Choroid plexus epithelial cell (primary cell): ENCODE results near the gene DMBT1.

Experiments
- DNase-seq: peaks from one replicate; pipeline ENCODE4 v3.0.0-alpha.2; 2010; ENCODE audit warnings: low read depth
- H3K4me3 ChIP-seq: 2 replicates; pipeline ENCODE4 v1.5.1; 2011; ENCODE audit warnings: low read depth, mild to moderate bottlenecking, control low read depth, low read length, moderate library complexity
- CTCF ChIP-seq: conservative IDR thresholded peaks from 2 replicates; pipeline ENCODE4 v1.5.1; 2011; ENCODE audit warnings: low read depth, mild to moderate bottlenecking, control low read depth, inconsistent platforms, low read length, moderate library complexity

DMBT1 gene

DNA sequence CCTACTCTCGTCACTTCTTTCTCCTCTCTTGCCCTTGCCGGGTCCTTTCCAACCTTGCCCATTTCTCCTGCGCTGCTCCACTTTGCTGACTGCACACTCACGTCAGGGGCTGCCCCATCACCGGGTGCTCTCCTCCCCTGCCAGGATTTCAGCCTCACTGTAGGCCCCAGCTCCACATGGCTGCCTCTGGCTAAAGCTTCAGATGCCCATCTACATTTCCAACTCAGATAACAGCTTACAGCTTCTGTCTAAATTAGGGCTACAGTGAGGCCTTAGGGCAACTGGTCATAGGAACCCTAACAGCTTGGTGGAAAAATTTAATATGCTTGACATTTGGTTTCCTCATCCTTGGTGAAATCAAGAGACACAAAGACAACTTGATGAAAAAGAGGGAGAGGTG, 113.2 kb downstream of the DMBT1 start:
- no peak overlapping the region for H3K4me3 ChIP-seq
- no peak for DNase-seq
- no peak for TF ChIP-seq CTCF

DNA sequence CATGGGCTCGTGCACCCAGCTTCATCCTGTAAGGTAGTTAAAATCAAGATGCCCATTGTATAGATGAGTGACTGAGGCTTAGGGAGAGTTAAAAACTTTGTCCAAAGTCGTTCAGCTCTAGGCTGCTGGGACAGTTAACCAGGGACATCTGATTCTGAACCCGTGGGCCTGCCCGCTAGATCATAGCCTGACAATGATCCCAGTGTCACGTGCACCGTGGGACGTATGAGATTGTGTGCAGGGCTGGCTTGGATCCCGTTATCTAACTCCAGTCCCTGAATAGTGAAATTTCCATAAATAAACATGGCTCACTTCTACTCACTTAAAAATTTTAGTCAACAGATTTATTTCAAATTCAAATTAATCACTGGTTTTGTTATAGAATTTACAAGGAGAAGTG, 114.2 kb downstream of the DMBT1 start:
- H3K4me3 ChIP-seq: no peak overlapping the region
- TF ChIP-seq CTCF: no peak
- no peak for DNase-seq

- no peak overlapping the region for H3K4me3 ChIP-seq
- no peak for TF ChIP-seq CTCF
- DNase-seq: no peak
Measured at GRCh38 chr10:122675278-122675677, 114.7 kb downstream of the DMBT1 start.

DNA sequence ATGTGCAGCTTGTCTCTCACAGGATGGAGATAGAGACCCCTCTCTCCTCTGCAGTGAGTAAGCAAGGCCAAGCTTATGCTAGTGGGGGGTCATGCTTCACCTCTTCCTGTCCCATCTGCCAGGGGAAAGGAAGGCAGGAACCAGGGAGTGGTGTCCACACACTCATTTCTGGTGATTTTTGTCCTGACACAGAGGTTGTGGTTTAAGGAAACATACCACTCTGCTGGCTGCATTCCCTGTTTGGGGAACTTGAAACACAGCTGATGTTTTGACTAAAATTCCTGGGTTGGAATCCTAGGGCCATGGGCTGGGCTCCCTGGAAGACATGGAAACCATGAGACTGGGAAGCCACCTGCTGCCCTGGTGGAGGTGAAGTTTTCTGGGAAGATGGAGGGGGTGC, 117.7 kb downstream of the DMBT1 start:
- DNase-seq: no peak
- no peak overlapping the region for H3K4me3 ChIP-seq
- no peak for TF ChIP-seq CTCF

DNA sequence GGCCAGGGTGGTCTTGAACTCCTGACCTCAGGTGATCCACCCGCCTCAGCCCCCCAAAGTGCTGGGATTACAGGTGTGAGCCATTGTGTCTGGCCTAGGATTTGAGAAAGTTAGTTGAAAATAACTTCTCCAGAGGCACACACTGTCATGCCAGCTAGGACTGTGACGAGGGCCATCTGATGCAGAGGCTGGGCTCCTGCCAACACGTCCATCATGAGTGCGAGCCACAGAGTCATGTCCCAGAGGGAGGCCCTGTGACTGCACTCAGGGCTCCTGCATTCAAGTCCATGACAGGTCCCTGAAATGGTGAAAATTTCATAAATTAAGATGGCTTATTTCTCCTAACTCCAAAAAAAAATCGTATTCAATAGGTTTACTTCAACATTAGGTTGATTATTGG, 122.0 kb downstream of the DMBT1 start:
- TF ChIP-seq CTCF: no peak
- H3K4me3 ChIP-seq: no peak overlapping the region
- no peak for DNase-seq

DNA sequence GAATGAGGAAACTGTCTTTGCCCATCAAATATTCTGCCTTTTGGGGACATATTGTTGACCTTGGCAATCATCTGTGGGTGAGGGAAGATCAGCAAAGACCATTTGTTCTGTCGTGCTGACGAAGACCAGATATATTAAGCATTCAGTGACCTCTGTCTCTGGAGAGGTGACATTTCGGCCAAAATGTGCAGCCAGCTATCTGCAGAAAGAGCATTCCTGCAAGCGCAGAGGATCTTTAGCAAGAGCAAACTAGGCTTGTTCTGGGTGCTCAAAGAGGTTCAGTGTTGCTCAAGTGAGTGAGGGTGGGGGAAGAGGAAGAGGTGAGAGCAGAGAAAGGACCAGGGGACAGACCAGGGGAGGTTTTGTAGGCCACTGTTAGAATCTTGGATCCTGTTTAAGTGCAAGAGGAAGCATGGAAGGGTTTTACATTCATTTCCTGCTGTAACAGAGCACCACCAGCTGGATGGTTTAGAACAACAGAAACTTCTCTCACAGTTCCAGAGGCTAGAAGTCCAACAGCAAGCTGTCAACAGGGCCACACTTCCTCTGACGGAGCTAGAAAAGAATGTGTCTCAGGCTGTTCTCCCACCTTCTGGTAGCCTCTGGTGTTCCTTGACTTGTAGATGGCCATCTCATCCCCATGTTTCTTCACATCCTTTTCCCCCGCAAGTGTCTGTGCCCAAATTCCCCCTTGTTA, 127.9 kb downstream of the DMBT1 start:
- TF ChIP-seq CTCF: peak; percentile 12
- H3K4me3 ChIP-seq: no peak overlapping the region
- peak; percentile 32 for DNase-seq

DNA sequence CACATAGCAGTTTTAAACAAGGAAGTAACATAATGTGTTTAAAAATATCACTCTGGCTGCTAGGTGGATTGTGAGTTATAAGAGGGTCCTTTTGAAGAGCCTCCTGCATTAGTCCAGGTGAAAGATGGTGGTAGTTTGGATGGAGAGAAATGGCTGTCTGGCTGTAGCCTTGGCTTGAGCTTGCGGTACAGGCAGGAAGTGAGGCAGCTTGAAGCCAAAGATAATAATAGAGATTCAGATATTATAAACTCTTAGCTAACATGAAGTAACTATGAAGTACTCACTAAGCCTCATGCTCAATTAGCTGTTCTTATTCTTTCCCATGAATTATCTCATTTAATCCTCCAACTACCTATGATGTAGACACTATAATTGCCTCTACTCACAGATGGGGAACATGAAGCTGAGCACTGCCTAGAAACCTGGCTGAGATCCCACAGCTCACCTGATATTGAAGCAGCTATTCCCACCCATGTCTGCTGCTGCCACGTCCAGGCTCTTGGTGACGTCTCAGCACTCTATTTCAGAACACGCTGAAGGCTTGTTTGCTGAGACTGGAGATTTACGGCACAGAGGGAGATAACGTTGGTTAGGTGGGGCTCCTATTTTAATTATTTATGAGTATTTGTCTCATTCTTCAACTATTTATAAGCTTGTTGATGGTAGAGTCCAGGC, 128.7 kb downstream of the DMBT1 start:
- TF ChIP-seq CTCF: no peak
- DNase-seq: peak; percentile 5
- H3K4me3 ChIP-seq: no peak overlapping the region
